Epithelial cell of esophagus (primary cell): ENCODE results near the gene PTGS2.
A peak's percentile ranks its signal among the peaks of the same experiment; 100 is the strongest.
"Not testable (repeated sequence)": the region's sequence is repeated elsewhere in the genome, so short reads cannot be mapped to it uniquely, and the experiment has no call there.

Source experiments
- DNase-seq: peaks from one replicate; pipeline ENCODE4 v3.0.0; 2010; ENCODE audit warnings: low read depth
- H3K4me3 ChIP-seq: 2 replicates; pipeline ENCODE4 v1.5.1; 2011; ENCODE audit warnings: mild to moderate bottlenecking, low read length, control low read depth
- CTCF ChIP-seq: IDR thresholded peaks from 2 replicates; pipeline ENCODE4 v1.5.1; 2011; ENCODE audit warnings: low read depth, mild to moderate bottlenecking, low read length, control low read depth, inconsistent platforms; ENCODE audit not compliant: insufficient read depth; ENCODE audit errors: missing control alignments

PTGS2 gene

DNA sequence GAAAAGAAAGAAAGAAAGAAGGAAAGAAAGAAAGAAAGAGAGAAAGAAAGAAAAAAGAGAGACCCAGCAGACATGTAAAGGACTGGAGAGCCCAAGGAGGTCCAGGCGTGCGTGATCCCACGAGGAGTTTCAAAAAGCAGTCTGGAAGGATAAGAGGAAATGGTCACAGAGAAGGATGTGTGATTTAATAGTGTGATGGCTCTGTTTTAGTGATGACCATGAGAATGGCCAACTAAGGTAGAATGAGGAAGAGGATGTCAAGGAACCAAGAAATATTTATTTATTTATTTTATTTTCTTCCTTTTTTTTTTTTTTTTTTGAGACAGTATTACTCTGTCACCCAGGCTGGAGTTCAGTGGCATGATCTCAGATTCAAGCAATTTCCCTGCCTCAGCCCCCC lies 25.5 kb downstream of the PTGS2 start:
- no peak for DNase-seq
- H3K4me3 ChIP-seq, result no peak overlapping the region

GRCh38 chr1:186653312-186653711 lies 26.9 kb downstream of the PTGS2 start:
- TF ChIP-seq CTCF, result no peak
- no peak overlapping the region for H3K4me3 ChIP-seq

More for the DNA sequence above, 25.5 kb downstream of the PTGS2 start:
- no peak for TF ChIP-seq CTCF

DNA sequence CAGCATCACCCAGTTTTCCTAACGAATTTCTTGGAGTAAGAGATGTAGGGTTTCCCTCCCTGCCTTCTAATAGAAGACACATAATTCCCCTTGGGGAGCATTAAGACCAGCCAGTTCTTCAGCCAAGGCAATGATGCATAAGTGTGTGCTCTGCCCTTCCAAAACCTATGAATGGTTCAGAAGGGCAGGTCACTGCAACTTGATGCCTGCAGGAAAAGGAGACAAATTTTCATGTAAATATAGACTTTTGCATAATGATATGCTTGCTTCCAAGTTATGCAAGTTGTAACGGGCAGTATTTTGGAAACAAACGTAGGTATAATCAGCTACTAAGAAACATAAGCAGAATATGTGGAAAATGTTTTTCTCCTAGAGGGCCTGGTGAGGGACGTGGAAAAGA lies 31.6 kb downstream of the PTGS2 start:
- DNase-seq, result no peak
- no peak overlapping the region for H3K4me3 ChIP-seq
- no peak for TF ChIP-seq CTCF

More at GRCh38 chr1:186653312-186653711, 26.9 kb downstream of the PTGS2 start:
- no peak for DNase-seq

DNA sequence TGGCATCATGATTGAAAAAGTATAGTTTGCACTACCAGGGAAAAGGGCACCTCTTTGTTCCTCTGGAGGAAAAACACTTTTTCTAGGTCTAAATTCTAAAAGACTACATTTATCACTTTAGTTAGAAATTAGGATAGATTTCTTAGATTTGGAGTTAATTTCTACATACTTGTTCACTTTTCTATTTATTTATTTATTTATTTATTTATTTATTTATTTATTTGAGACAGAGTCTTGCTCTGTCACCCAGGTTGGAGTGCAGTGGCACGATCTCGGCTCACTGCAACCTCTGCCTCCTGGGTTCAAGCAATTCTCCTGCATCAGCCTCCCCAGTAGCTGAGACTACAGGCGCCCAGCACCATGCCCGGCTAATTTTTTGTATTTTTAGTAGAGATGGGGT lies 32.2 kb downstream of the PTGS2 start:
- H3K4me3 ChIP-seq, DNase-seq: not testable (repeated sequence)

- no peak for TF ChIP-seq CTCF
- peak; percentile 82 for DNase-seq
- H3K4me3 ChIP-seq, result no peak overlapping the region
Observed at GRCh38 chr1:186643614-186644013, 36.6 kb downstream of the PTGS2 start.

- H3K4me3 ChIP-seq, result peak overlapping the region; percentile 14
- DNase-seq, result not testable (repeated sequence)
Observed at GRCh38 chr1:186637567-186637966, 42.7 kb downstream of the PTGS2 start.

DNA sequence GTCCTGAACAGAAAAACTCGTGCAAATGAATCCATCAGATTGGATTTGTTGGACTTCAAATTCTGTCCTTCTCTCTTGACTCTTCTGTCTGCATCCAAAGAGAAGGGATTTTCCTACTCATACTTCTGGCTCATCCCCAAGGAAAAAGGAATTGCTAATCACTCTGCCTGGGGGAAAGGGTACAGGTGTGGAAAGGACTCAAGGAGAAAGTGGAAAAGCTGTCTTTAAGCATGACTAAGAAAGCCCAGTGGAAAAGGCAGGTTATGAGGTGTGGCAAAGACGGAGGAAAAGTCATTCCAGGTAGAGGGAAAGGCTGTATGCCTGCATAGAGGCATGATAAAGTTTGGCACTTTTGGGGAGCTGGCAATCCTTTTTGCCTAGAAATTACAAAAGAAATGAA lies 43.4 kb downstream of the PTGS2 start:
- DNase-seq, result peak; percentile 79
- no peak overlapping the region for H3K4me3 ChIP-seq
- no peak for TF ChIP-seq CTCF

DNA sequence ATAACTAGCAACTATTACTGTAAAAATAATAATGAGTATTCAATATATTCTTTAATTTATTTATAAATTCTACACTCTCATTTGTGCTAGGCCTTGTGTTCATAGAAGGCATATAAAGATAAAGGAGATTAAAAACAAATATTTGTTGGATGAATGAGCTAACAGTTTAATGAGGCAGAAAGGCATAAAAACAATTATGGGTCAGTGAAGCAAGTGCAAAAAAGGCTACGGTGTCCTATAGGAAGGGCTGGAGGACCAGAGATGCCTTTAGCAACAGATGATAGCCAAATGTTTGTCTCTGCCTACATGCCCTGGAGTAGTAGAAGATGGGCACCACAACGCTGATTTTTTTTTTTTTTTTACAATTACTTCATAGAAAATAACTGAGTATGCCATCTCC lies 45.7 kb downstream of the PTGS2 start:
- no peak overlapping the region for H3K4me3 ChIP-seq
- no peak for TF ChIP-seq CTCF
- DNase-seq, result no peak
